DMS 273 (cell line): ENCODE results near the gene HEPHL1.
"Not testable (repeated sequence)": the region's sequence is repeated elsewhere in the genome, so short reads cannot be mapped to it uniquely, and the experiment has no call there.

Experiments
- DNase-seq: peaks from one replicate; lab custom pipeline; 2025; ENCODE audit not compliant: unreplicated experiment; lab: John Stamatoyannopoulos, UW

Gene HEPHL1

GRCh38 chr11:94068764-94069163 is 47.6 kb downstream of the HEPHL1 start:
- DNase-seq: no peak

DNA sequence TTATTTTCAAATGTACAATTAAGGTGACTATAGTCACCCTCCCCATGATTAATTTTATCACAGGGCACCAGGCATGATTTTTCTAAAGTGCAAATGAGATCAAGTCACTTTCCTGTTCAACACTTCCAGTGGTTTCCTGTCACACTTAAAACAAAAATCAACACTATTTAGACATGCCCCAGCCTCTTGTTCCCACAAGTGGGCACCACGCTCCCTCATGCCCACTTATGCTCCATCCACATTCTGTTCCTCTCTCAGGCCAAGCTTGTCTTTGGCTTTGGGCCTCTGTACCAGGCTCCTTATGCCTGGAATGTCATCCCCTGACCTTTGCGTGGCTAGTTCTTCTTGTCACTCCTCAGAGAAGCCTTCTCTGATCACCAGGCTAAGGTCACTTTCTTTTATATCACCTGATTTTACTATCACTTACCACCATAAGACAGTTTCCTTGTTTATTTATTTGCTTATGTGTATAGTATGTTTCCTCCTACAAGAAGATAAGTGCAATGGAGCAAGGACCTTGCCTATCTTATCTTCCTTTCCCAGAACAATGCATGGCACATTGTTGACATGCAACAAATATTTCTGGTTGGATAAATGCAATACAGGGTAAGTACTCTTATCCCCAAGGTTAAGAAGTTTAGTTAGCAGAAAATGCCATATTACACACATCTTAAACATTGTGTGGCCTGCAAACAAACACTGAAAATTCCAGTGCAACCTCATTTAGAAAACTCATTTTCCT is 56.6 kb downstream of the HEPHL1 start:
- DNase-seq: no peak

DNA sequence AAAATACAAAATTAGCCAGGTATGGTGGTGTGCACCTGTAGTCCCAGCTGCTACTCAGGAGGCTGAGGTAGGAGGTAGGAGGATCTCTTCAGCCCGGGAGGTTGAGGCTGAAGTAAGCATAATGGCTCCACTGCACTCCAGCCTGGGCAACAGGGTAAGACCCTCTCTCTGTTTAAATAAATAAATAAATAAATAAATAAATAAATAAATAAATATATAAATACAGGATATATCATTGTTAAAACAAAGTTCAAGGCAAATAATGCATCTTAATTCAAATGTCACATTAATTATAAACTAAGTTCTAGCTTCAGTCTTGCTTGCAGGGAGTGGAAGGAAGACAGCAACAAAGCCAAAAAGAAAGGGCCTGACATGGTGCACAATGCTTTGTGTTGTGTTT is 63.0 kb downstream of the HEPHL1 start:
- no peak for DNase-seq

DNA sequence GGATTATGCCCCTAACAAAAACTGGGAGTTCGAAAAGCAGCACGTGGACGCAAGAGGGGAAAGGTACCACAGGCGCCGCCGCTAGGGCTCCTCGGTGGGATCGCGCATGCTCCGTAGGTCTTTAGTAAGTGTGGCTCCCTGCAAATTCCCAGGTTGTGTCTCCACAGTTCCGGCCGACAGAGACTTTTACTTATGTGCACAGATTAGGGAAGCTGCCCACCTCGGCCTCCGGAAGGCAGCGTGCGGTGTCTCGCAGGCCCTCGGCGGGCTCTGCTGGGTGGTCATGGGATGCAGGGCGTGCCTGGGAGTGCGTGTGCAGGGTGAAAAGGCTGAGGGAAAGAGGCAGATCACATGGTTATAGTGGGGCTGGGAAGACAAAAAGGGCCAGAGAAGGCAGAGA is 67.8 kb downstream of the HEPHL1 start:
- no peak for DNase-seq

DNA sequence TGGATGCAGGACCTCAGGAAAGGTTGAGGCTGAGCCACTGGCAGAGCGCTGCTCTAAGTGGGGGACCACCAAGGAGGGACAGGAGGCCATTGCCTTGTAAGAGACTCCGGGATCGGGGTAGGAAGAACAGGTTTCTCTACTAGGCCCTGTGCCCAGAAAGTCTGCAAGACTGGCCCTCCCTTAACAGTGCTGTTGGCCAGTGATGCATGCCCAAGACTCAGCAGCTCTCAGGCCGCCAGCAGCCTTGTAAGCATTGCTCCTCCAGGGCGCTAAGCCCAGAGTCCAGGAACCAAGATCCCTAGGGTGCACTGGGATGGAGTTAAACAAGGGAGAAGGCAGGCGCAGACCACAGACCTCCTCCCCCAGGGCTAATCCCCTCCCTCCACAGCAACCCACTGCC is 68.2 kb downstream of the HEPHL1 start:
- DNase-seq: no peak

- no peak for DNase-seq
These were observed 69.2 kb downstream of the HEPHL1 start for GRCh38 chr11:94090401-94090800.

- no peak for DNase-seq
These were observed 69.9 kb downstream of the HEPHL1 start for GRCh38 chr11:94091091-94091490.

GRCh38 chr11:94100253-94100652 is 79.1 kb downstream of the HEPHL1 start:
- no peak for DNase-seq

DNA sequence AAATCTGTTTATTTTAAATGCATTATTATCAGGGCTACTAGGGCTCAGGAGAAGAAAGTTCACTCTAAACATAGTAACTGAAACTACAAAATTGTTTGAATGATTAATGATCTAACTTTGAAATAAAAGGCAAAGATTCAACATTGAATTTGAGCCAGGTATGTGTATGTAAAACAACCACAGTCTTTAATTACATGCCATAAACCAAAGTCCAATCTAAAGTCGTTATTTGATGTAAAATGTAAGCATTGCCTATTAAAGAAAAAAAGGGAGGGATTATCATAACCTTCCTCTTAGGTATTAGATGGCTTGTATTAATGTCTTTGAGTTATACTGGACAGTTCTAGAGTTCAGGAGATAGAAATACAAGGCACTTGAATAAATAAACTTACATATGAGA is 82.3 kb downstream of the HEPHL1 start:
- DNase-seq: no peak

DNA sequence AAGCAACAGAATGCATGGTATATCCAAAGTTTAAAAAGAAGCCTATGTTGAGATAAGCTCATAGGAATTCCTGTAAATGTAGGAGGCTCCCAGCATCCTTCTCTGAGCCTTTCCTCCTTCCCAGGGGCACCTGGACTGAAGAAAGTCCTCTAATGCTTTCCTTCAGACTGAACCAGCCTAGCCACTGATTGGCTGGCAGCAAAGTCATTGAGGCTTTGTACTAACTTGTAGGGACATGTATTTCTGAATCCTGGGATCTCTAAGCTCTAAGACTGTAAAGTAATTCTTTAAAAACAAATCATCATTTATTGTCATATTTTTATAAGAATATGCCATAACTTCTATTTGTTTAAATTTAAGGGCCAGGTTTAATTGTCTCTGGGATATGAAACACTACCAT is 83.6 kb downstream of the HEPHL1 start:
- no peak for DNase-seq

- no peak for DNase-seq
These were observed 85.6 kb downstream of the HEPHL1 start for GRCh38 chr11:94106716-94107115.

GRCh38 chr11:94107363-94107762 is 86.2 kb downstream of the HEPHL1 start:
- no peak for DNase-seq

GRCh38 chr11:94111241-94111640 is 90.1 kb downstream of the HEPHL1 start:
- no peak for DNase-seq

GRCh38 chr11:94111660-94112059 is 90.5 kb downstream of the HEPHL1 start:
- peak; percentile 60 for DNase-seq

- no peak for DNase-seq
These were observed 91.2 kb downstream of the HEPHL1 start for GRCh38 chr11:94112206-94112953.

DNA sequence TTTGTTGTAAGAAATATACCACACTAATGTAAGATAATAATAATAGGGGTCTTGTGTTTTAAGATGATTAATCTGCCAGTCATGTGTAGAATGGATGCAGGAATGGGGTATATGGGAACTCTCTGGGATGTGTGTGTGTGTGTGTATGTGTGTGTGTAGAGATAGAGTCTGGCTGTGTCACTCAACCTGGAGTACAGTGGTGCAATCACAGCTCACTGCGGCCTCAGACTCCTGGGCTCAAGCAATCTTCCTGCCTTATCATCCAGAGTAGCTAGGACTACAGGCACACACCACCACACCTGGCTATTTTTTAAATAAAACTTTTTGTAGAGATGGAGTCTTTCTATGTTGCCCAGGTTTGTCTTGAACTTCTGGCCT is 96.0 kb downstream of the HEPHL1 start:
- DNase-seq: no peak

DNA sequence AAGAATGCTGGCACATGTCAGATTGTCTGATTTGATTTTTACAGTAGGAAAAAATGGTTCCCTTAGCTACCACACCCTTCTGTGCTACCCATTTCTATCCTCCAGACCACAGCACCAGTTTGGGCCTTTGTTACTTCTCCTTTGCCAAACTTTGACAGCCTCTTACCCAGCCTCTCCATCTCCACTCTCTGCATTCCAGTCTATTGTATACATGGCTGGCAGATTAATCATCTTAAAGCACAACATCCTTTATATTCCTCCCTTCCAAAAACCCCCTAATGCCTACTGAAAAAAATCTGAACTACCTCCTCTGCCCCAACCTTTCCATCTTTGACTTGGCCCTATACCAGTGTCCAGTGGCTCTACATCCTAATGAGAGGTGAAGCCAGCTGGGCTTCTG is 96.7 kb downstream of the HEPHL1 start:
- no peak for DNase-seq

DNA sequence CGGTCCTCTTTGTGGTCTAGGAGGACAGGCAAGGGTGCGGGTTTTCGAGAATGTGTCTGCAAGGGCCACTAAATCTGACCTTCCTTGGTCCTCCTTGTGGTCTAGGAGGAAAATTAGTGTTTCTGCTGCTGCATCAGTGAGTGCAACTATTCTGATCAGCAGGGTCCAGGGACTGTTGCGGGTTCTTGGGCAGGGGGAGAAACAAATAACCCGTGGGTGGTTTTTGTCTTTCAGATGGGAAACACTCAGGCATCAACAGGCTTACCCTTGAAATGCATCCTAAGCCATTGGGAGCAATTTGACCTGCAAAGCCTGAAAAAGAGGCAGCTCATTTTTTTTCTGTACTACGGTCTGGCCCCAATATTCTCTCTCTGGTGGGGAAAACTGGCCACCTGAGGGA is 98.5 kb downstream of the HEPHL1 start:
- DNase-seq: not testable (repeated sequence)

GRCh38 chr11:94120516-94120915 is 99.4 kb downstream of the HEPHL1 start:
- not testable (repeated sequence) for DNase-seq

DNA sequence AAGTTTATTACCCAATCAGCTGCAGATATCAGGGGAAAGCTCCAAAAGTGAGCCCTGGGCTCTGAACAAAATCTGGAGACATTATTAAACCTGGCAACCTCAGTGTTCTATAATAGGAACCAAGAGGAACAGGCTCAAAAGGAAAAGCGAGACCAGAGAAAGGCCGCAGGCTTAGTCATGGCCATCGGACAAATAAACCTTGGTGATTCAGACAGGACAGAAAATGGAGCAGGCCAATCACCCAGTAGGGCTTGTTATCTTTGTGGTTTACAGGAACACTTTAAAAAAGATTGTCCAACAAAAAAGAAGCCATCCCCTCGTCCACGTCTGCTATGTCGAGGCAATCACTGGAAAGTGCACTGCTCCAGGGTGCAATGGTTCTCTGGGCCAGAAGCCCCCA is 99.8 kb downstream of the HEPHL1 start:
- DNase-seq: no peak

GRCh38 chr11:94125407-94126115 is 104.4 kb downstream of the HEPHL1 start:
- DNase-seq: no peak

- no peak for DNase-seq
These were observed 106.5 kb downstream of the HEPHL1 start for GRCh38 chr11:94127638-94128037.
